Natural killer cell (primary cell): ENCODE results near the gene CABLES2. TPM values are rescaled to one million over a fixed set of nuclear protein-coding genes. Genes with fewer than 3 reads are reported as not detected.
"Not testable (repeated sequence)": the region's sequence is repeated elsewhere in the genome, so short reads cannot be mapped to it uniquely, and the experiment has no call there.

Experiments
- ATAC-seq, 3 donors: fragments of 150-1000 bp in 2 of 3; fragments of 200-7000 bp in 1 of 3; cut with Tn5 transposase; 1 replicate in 1 of 3; 2 replicates in 2 of 3; pipeline ENCODE4 v1.10.0; 2021; ENCODE audit warnings: mild to moderate bottlenecking in 2 of 3, moderate library complexity in 2 of 3
- DNase-seq, 2 donors: peaks; one replicate each; pipeline versions ENCODE4 v3.0.0 to v3.0.0-alpha.2; 2013 to 2021; ENCODE audit warnings: mixed read lengths in 1 of 2
- H3K27ac ChIP-seq: one replicate; pipeline ENCODE4 v1.5.1; 2013; ENCODE audit warnings: mild to moderate bottlenecking, low read length
- H3K27me3 ChIP-seq: one replicate; pipeline ENCODE4 v1.6.1; 2013; ENCODE audit warnings: low read length; ENCODE audit not compliant: control insufficient read depth, insufficient read depth
- H3K36me3 ChIP-seq: one replicate; pipeline ENCODE4 v1.6.1; 2013; ENCODE audit warnings: low read length; ENCODE audit not compliant: control insufficient read depth, insufficient read depth
- H3K4me1 ChIP-seq: one replicate; pipeline ENCODE4 v1.6.1; 2013; ENCODE audit warnings: low read length; ENCODE audit not compliant: control insufficient read depth, insufficient read depth
- H3K4me3 ChIP-seq: one replicate; pipeline ENCODE4 v1.5.1; 2013; ENCODE audit warnings: low read length
- H3K9me3 ChIP-seq: one replicate; pipeline ENCODE4 v1.6.1; 2013; ENCODE audit warnings: low read length; ENCODE audit not compliant: control insufficient read depth, insufficient read depth
- H3K27ac Mint-ChIP-seq, 2 donors: one replicate each; pipeline ENCODE4 v1.8.0; 2022; ENCODE audit warnings: mild to moderate bottlenecking in 2 of 2, mixed read lengths in 2 of 2, moderate library complexity in 1 of 2
- H3K27me3 Mint-ChIP-seq, 2 donors: one replicate each; pipeline ENCODE4 v1.8.0; 2022; ENCODE audit warnings: low read depth in 2 of 2, mixed read lengths in 2 of 2
- H3K36me3 Mint-ChIP-seq: one replicate; pipeline ENCODE4 v1.8.0; 2022; ENCODE audit warnings: mixed read lengths
- H3K4me1 Mint-ChIP-seq, 2 donors: one replicate each; pipeline ENCODE4 v1.8.0; 2022; ENCODE audit warnings: mixed read lengths in 2 of 2
- H3K4me3 Mint-ChIP-seq: one replicate; pipeline ENCODE4 v1.8.0; 2022; ENCODE audit warnings: mild to moderate bottlenecking, moderate library complexity, mixed read lengths
- H3K9me3 Mint-ChIP-seq, 2 donors: one replicate each; pipeline ENCODE4 v1.8.0; 2022; ENCODE audit warnings: mixed read lengths in 2 of 2
- WGBS: methylation state at CpG from one replicate; pipeline ENCODE4 v1.1.7; 2013; ENCODE audit warnings: missing lambda C conversion rate; ENCODE audit not compliant: insufficient coverage; 5-methylcytosine and 5-hydroxymethylcytosine counted together
- intact Hi-C: fragments of 100-400 bp; cut with micrococcal nuclease; formaldehyde crosslinking; loops from one replicate; pipeline ENCODE4 v1.14.2; 2022
- total RNA-seq, 4 donors: library from RNA; stranded (reverse); fragments of 120-200 nt in 1 of 4; gene quantifications; one replicate each; pipeline versions ENCODE4 v1.2.3 to v1.2.4, GENCODE V29; 2013 to 2022
- TF ChIP-seq, protein P1 (sequence below): fragments of 200-600 bp; IDR thresholded peaks from one replicate; pipeline ENCODE4 v1.8.0; 2022; ENCODE audit warnings: antibody characterized with exemption

Gene CABLES2
- total RNA-seq, 3 donors from 2014 or later (not counting 1 experiment from before 2014, with no cell fraction given), result 8.0 to 9.3 (median 8.4) TPM

DNA sequence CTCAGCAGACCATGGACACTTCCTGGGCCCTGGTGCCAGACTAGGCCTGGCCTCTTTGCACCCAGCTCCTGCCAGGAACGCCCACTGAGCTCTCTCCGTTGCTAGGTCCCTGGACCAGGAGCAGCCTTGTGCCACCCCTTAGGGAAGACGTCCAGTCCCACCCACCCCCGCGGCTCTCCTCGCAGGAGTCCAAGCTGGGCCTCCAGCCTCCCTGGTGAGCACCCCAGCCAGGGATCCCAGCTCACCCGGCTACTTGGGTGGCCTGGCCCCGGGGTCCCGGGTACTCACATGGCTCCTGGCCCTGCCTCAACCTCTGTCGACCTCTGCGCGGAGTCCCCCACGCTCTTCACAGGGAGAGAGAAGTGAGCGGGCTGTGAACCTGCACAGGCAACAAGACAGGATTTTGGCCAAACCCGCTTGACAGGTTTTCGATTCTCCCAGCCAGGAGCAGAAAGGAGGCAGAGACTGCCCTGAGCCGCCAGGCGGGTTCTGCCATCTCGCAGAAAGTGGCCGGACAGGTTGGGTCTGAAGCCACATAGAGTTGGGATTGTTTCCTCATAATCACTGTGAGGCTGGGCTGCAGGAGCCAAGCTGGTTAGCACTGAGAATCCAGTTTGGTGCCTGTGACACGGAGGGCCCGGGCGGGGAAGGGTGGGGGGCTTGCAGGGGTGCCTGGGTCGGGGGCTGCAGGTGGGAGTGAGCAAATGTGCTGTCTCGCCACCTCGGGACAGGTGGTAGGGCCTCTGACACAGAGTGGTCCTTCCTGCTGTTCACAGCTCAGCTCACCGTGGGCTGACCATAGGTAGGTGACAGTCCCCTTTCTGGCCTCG is 20.3 kb upstream of the CABLES2 start, which contains the start of gene RBBP8NL:
Gene RBBP8NL, minus strand, starts transcription at position 368 of the 830 bp plus-strand sequence. CDS start 7,892 bp downstream, outside the sequence.
- intact Hi-C loops, result no loop called here
- no peak for ATAC-seq
- no peak within 1 kb of the TSS for H3K4me3 Mint-ChIP-seq
- H3K36me3 Mint-ChIP-seq, result no peaks in the 10 kb centered on the region
- Histone ChIP-seq H3K36me3 (no peaks in the 10 kb centered on the region), H3K9me3 (no peaks in the 10 kb centered on the region), H3K27me3 (no peaks in the 10 kb centered on the region), H3K27ac (no peak within 1 kb of the TSS), H3K4me3 (no peak within 1 kb of the TSS), H3K4me1 (no peaks in the 10 kb centered on the region)
- 83% methylated on average over 28 of the region's 28 CpGs for WGBS
- no peaks in the 10 kb centered on the region for H3K9me3 Mint-ChIP-seq
- DNase-seq, result no peak
- no peaks in the 10 kb centered on the region for H3K27me3 Mint-ChIP-seq
- H3K4me1 Mint-ChIP-seq, result no peaks in the 10 kb centered on the region
- TF ChIP-seq, protein P1, sequence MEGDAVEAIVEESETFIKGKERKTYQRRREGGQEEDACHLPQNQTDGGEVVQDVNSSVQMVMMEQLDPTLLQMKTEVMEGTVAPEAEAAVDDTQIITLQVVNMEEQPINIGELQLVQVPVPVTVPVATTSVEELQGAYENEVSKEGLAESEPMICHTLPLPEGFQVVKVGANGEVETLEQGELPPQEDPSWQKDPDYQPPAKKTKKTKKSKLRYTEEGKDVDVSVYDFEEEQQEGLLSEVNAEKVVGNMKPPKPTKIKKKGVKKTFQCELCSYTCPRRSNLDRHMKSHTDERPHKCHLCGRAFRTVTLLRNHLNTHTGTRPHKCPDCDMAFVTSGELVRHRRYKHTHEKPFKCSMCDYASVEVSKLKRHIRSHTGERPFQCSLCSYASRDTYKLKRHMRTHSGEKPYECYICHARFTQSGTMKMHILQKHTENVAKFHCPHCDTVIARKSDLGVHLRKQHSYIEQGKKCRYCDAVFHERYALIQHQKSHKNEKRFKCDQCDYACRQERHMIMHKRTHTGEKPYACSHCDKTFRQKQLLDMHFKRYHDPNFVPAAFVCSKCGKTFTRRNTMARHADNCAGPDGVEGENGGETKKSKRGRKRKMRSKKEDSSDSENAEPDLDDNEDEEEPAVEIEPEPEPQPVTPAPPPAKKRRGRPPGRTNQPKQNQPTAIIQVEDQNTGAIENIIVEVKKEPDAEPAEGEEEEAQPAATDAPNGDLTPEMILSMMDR, result no peak
- no peak within 1 kb of the TSS for H3K27ac Mint-ChIP-seq

GRCh38 chr20:62426699-62427131 is 19.6 kb upstream of the CABLES2 start:
- TF ChIP-seq, protein P1, result no peak
- Mint-ChIP-seq H3K27ac (no peak overlapping the region), H3K4me1 (no peaks in the 10 kb centered on the region), H3K27me3 (no peaks in the 10 kb centered on the region), H3K4me3 (no peak overlapping the region), H3K9me3 (no peaks in the 10 kb centered on the region), H3K36me3 (no peaks in the 10 kb centered on the region)
- H3K9me3 ChIP-seq, result no peaks in the 10 kb centered on the region
- intact Hi-C loops, result no loop called here
- WGBS, result 76% methylated on average over 22 of the region's 22 CpGs
- DNase-seq (no peak), ATAC-seq (no peak)
- no peak overlapping the region for H3K27ac ChIP-seq
- H3K36me3 ChIP-seq, result no peaks in the 10 kb centered on the region
- H3K27me3 ChIP-seq, result no peaks in the 10 kb centered on the region
- no peak overlapping the region for H3K4me3 ChIP-seq
- no peaks in the 10 kb centered on the region for H3K4me1 ChIP-seq

GRCh38 chr20:62426059-62426348 is 18.9 kb upstream of the CABLES2 start:
- H3K36me3 Mint-ChIP-seq, H3K4me1 Mint-ChIP-seq, H3K27me3 ChIP-seq, ATAC-seq, H3K4me3 Mint-ChIP-seq, DNase-seq, intact Hi-C loops, H3K36me3 ChIP-seq, H3K27ac Mint-ChIP-seq, H3K9me3 ChIP-seq, H3K27ac ChIP-seq, H3K4me1 ChIP-seq, H3K9me3 Mint-ChIP-seq, H3K27me3 Mint-ChIP-seq, H3K4me3 ChIP-seq: not testable (repeated sequence)
- 93% methylated on average over 4 of the region's 4 CpGs for WGBS

DNA sequence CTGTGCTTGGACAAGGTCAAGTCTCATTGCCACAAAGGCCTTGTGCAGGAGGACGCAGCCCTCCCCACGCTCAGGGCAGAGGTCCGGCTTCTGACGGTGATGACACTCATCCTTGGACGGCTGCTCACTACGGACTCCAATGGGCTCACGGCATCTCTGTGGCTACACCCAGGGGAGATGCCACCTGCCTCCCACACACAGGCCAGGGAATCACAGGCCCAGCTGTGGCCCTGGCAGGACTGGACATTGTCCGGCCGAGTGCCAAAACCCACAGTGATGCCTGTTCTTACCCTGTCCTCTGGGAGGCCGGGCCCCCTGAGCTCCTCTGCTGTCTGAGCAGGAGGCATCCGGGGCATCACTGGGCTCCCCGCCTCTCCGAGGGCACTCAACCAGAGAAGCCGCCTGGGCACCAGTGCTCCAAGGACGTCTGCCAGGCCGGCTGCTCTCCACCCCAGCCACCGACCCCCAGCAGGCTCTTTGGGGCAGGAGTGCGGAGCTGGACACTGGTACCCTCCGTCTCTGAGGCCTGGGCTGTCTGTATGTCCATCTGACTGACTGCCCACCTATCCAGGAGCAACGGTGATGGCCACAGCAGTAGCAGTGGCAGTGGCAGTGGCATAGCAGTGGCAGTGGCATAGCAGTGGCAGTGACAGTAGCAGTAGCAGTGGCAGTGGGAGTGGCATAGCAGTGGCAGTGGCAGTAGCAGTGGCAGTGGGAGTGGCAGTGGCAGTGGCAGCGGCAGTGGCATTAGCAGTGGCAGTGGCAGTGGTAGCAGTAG is 18.4 kb upstream of the CABLES2 start:
- H3K9me3 ChIP-seq, result no peaks in the 10 kb centered on the region
- ATAC-seq (no peak), DNase-seq (no peak)
- Mint-ChIP-seq H3K36me3 (no peaks in the 10 kb centered on the region), H3K9me3 (no peaks in the 10 kb centered on the region), H3K27me3 (no peaks in the 10 kb centered on the region), H3K4me3 (no peak overlapping the region), H3K4me1 (no peaks in the 10 kb centered on the region), H3K27ac (no peak overlapping the region)
- no peaks in the 10 kb centered on the region for H3K27me3 ChIP-seq
- intact Hi-C loops, result no loop called here
- no peaks in the 10 kb centered on the region for H3K36me3 ChIP-seq
- no peak overlapping the region for H3K27ac ChIP-seq
- H3K4me1 ChIP-seq, result no peaks in the 10 kb centered on the region
- 88% methylated on average over 21 of the region's 21 CpGs for WGBS
- TF ChIP-seq, protein P1, result no peak
- H3K4me3 ChIP-seq, result no peak overlapping the region
